ENCODE results near the gene KRT13. TPM values are rescaled to one million over a fixed set of nuclear protein-coding genes. Genes with fewer than 3 reads are reported as not detected.

KRT13 gene
- total and polyA plus RNA-seq, 4 donors, result 0.13 to 3.7 (median 2.8) TPM; not detected in 1

GRCh38 chr17:41540921-41541625, 35.7 kb upstream of the KRT13 start (continued):
- TF ChIP-seq ZBTB33 (IDR thresholded peaks at IDR 0.05), result no peak

- H3K4me3 ChIP-seq (ENCODE audit: low read depth in 1 of 3, low read length in 3 of 3), result no peak overlapping the region
- no peak overlapping the region for H3K27ac ChIP-seq (ENCODE audit: low read depth in 1 of 2, low read length in 2 of 2)
- H3K9me3 ChIP-seq (ENCODE audit: control insufficient read depth in 4 of 4, low read length in 3 of 4), result no peaks in the 10 kb centered on the region
- 66% methylated on average over 7 of the region's 7 CpGs for WGBS
- no peak for TF ChIP-seq HNF4A (conservative IDR thresholded peaks at IDR 0.05)
- TF ChIP-seq ZBTB33 (IDR thresholded peaks at IDR 0.05), result no peak
- no peak for TF ChIP-seq YY1 (IDR thresholded peaks at IDR 0.05)
- no peak for TF ChIP-seq RAD21 (IDR thresholded peaks at IDR 0.05)
- no peak for TF ChIP-seq TAF1 (conservative IDR thresholded peaks at IDR 0.05)
- TF ChIP-seq GABPA (IDR thresholded peaks at IDR 0.05 in 1 of 2, conservative IDR thresholded peaks at IDR 0.05 in 1 of 2), result no peak
- TF ChIP-seq REST (IDR thresholded peaks at IDR 0.05), result no peak
- no peak for TF ChIP-seq CTCF (IDR thresholded peaks at IDR 0.05; ENCODE audit: low read depth, low read length, missing input control)
- no peak for TF ChIP-seq SP1 (IDR thresholded peaks at IDR 0.05)
- no peak for TF ChIP-seq EGR1 (IDR thresholded peaks at IDR 0.05; ENCODE audit: low read depth in 2 of 2)
- no peak for TF ChIP-seq FOXA2 (IDR thresholded peaks at IDR 0.05)
- no peak for TF ChIP-seq MAX (IDR thresholded peaks at IDR 0.05)
- TF ChIP-seq HNF4G (IDR thresholded peaks at IDR 0.05), result no peak
- H3K36me3 ChIP-seq (ENCODE audit: control insufficient read depth in 4 of 4, insufficient read depth in 3 of 4, low read depth in 1 of 4, low read length in 3 of 4), result no peaks in the 10 kb centered on the region
- peaks cover 0 to 2% (median 0%) of the 10 kb centered on the region in 4 donors for H3K27me3 ChIP-seq (ENCODE audit: control insufficient read depth in 4 of 4, insufficient read depth in 4 of 4, low read length in 3 of 4)
- no peak overlapping the region for H3K9ac ChIP-seq (ENCODE audit: low read depth in 1 of 2, low read length in 2 of 2)
- no peak for DNase-seq (ENCODE audit: low spot score)
- no peaks in the 10 kb centered on the region for H3K4me1 ChIP-seq (ENCODE audit: control insufficient read depth in 4 of 4, insufficient read depth in 4 of 4, low read length in 3 of 4)
Measured at GRCh38 chr17:41539979-41540701, 34.7 kb upstream of the KRT13 start.
